Naive thymus-derived CD4-positive, alpha-beta T cell (primary cell): ENCODE data around the gene DSCAM. TPM values are rescaled to one million over a fixed set of nuclear protein-coding genes. Genes with fewer than 3 reads are reported as not detected.

Experiments used
- microRNA-seq: library from miRNA; unstranded; fragments of <30 nt; microRNA quantifications from one replicate; pipeline ENCODE4 v1.2.0, GENCODE V29; 2022; ENCODE audit warnings: borderline microRNAs expressed
- polyA plus RNA-seq, 2 donors: library from polyadenylated mRNA; unstranded; fragments of 300-500 nt; fragmentation: Illumina TruSeq; gene quantifications; one replicate each; pipeline ENCODE4 v1.2.3, GENCODE V29; 2021
- total RNA-seq, 6 experiments: library from RNA in 5 of 6; stranded (reverse) in 5 of 6; gene quantifications; 1 replicate in 5 of 6; 2 replicates in 1 of 6; pipeline ENCODE4 v1.2.3 and lab custom pipeline; 2021 to 2026

DSCAM gene
- total and polyA plus RNA-seq, 7 experiments from 2014 or later = not detected

Small RNA genes within 50 kb of the gene (microRNA-seq; reads per million reads assigned to microRNA genes)
- gene MIR4760 = not detected
